ENCODE data around the gene ACAD9.

The ACAD9 gene

DNA sequence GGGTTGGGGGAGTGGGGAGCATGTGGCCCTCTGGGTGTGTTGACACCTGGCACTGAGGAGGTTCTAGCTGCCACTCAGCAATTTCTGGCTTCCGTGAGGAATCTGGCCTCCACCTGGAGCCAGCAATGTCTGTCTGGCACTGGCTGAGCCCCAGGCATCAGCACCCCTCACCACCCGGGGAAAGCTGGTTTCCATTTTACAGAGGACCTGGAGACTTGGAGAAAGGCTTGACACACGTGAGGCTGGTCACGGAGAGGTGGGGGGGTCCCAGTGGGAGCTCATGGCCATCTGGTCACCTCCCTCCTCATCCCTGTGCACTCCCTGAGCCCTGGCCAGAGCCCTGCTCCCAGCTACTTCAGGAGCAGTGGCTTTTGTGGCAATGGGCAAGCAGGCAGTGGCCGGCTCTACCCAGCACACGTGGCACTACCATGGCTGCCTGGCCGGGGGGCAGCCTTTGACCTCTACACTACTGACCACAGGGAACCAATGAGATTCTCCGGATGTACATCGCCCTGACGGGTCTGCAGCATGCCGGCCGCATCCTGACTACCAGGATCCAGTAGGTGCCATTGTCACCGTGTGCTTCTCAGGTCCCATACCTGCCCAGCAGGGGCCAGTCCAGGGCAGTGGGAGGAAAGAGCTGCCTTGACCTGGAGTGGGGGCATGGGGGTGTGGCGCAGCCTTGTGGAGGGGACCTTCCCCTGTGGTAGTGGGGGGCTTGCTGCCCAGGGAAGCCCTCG, 28.5 kb downstream of the ACAD9 start:
- no peak for TF ChIP-seq POLR2A (IDR thresholded peaks at IDR 0.05; ENCODE audit: extremely low read depth, insufficient read length)
- no peak for TF ChIP-seq MYC (IDR thresholded peaks at IDR 0.05; ENCODE audit: low read depth, low read length)
- TF ChIP-seq, protein P1, sequence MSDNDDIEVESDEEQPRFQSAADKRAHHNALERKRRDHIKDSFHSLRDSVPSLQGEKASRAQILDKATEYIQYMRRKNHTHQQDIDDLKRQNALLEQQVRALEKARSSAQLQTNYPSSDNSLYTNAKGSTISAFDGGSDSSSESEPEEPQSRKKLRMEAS (IDR thresholded peaks at IDR 0.05; ENCODE audit: low read depth, low read length): no peak
- no peak for TF ChIP-seq CTCF (IDR thresholded peaks at IDR 0.05; ENCODE audit: low read depth, low read length)
- H3K4me3 ChIP-seq (ENCODE audit: low read depth, low read length): no peak overlapping the region
- DNase-seq (ENCODE audit: low read depth): no peak

GRCh38 chr3:128908951-128909350, 29.5 kb downstream of the ACAD9 start:
- H3K4me3 ChIP-seq (ENCODE audit: low read depth, low read length): no peak overlapping the region
- no peak for DNase-seq (ENCODE audit: low read depth)
- TF ChIP-seq, protein P1 (IDR thresholded peaks at IDR 0.05; ENCODE audit: low read depth, low read length): no peak
- TF ChIP-seq CTCF (IDR thresholded peaks at IDR 0.05; ENCODE audit: low read depth, low read length) (no peak), MYC (IDR thresholded peaks at IDR 0.05; ENCODE audit: low read depth, low read length) (no peak), POLR2A (IDR thresholded peaks at IDR 0.05; ENCODE audit: extremely low read depth, insufficient read length) (no peak)

- peak; percentile 44 for DNase-seq (ENCODE audit: low read depth)
- H3K4me3 ChIP-seq (ENCODE audit: low read depth, low read length): no peak overlapping the region
- TF ChIP-seq, protein P1 (IDR thresholded peaks at IDR 0.05; ENCODE audit: low read depth, low read length): no peak
- no peak for TF ChIP-seq CTCF (IDR thresholded peaks at IDR 0.05; ENCODE audit: low read depth, low read length)
- no peak for TF ChIP-seq MYC (IDR thresholded peaks at IDR 0.05; ENCODE audit: low read depth, low read length)
- no peak for TF ChIP-seq POLR2A (IDR thresholded peaks at IDR 0.05; ENCODE audit: extremely low read depth, insufficient read length)
These were observed 30.6 kb downstream of the ACAD9 start for GRCh38 chr3:128910006-128910405.

GRCh38 chr3:128911911-128912310, 32.5 kb downstream of the ACAD9 start:
- DNase-seq (ENCODE audit: low read depth): no peak
- no peak overlapping the region for H3K4me3 ChIP-seq (ENCODE audit: low read depth, low read length)
- TF ChIP-seq POLR2A (IDR thresholded peaks at IDR 0.05; ENCODE audit: extremely low read depth, insufficient read length) (no peak), CTCF (IDR thresholded peaks at IDR 0.05; ENCODE audit: low read depth, low read length) (no peak), MYC (IDR thresholded peaks at IDR 0.05; ENCODE audit: low read depth, low read length) (no peak)
- TF ChIP-seq, protein P1 (IDR thresholded peaks at IDR 0.05; ENCODE audit: low read depth, low read length): no peak

DNA sequence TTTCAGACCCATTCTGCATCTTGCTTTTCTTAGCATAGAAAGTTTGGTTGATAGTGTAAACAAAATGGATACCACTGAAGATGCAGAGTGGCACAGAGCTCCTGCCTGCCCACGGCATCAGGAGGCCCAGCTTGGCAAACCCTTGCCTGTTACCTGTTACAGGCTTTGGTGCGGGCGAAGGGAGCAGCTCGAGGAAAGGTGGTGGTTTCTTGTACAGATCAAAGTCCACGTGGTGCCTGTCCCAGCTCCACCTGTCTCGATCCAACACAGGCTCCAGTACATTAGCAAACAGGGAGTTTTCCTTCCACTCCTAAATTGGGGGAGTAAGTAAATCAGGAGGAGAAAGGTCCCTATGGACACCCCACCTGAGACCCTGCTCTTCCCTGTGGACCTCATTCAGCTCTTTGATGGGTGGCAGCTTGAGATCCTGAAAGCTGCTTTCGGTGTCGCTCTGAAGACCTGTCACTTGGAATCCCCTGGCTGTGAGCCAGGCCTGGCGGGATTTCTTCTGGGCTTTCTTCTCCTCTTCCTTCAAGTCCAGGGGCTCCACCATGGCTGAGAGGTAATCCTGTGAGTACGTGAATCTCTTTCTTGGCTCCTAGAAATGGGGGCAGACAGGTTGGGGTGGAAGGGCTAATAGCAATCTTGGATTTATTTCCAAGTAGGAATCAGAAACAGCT, 35.7 kb downstream of the ACAD9 start:
- DNase-seq (ENCODE audit: low read depth): no peak
- no peak for TF ChIP-seq POLR2A (IDR thresholded peaks at IDR 0.05; ENCODE audit: extremely low read depth, insufficient read length)
- TF ChIP-seq CTCF (IDR thresholded peaks at IDR 0.05; ENCODE audit: low read depth, low read length): no peak
- TF ChIP-seq, protein P1 (IDR thresholded peaks at IDR 0.05; ENCODE audit: low read depth, low read length): no peak
- TF ChIP-seq MYC (IDR thresholded peaks at IDR 0.05; ENCODE audit: low read depth, low read length): no peak
- no peak overlapping the region for H3K4me3 ChIP-seq (ENCODE audit: low read depth, low read length)

Data from NB4 (cell line).